SK-N-SH treated with all-trans-retinoic acid at 6 μM for 48 hours (cell line): ENCODE results near the gene DPEP2.

ENCODE experiments used
- ATAC-seq: fragments of 200-7000 bp; cut with Tn5 transposase; 3 replicates; pipeline ENCODE4 v1.9.1; 2020; ENCODE audit warnings: mild to moderate bottlenecking, moderate library complexity
- ARNTL ChIP-seq: fragments of 450-650 bp; formaldehyde crosslinking; IDR thresholded peaks from 2 replicates; pipeline ENCODE4 v1.5.0; 2020; ENCODE audit warnings: low read depth, mild to moderate bottlenecking, moderate library complexity, borderline replicate concordance
- CSRNP3 ChIP-seq: fragments of 250-450 bp; sonication (Bioruptor Pico); IDR thresholded peaks from 2 replicates; pipeline ENCODE4 v1.5.1; 2021; ENCODE audit warnings: mild to moderate bottlenecking, moderate library complexity
- ESRRG ChIP-seq: fragments of 250-450 bp; sonication (Bioruptor Pico); IDR thresholded peaks from 2 replicates; pipeline ENCODE4 v1.6.1; 2021; ENCODE audit warnings: mild to moderate bottlenecking
- GLIS3 ChIP-seq: fragments of 250-450 bp; sonication (Bioruptor Pico); IDR thresholded peaks from 2 replicates; pipeline ENCODE4 v1.5.0; 2020; ENCODE audit warnings: mild to moderate bottlenecking, moderate library complexity
- ISL1 ChIP-seq: fragments of 250-450 bp; sonication (Bioruptor Pico); IDR thresholded peaks from 2 replicates; pipeline ENCODE4 v2.1.2; 2022; ENCODE audit warnings: mild to moderate bottlenecking, moderate library complexity
- OSR1 ChIP-seq: fragments of 250-450 bp; sonication (Bioruptor Pico); IDR thresholded peaks from 2 replicates; pipeline ENCODE4 v1.8.0; 2022; ENCODE audit warnings: moderate library complexity, mild to moderate bottlenecking, inconsistent platforms
- PATZ1 ChIP-seq: fragments of 250-450 bp; sonication (Bioruptor Pico); IDR thresholded peaks from 2 replicates; pipeline ENCODE4 v1.8.0; 2020; ENCODE audit warnings: mild to moderate bottlenecking, moderate library complexity, borderline replicate concordance
- PPARA ChIP-seq: fragments of 250-450 bp; sonication (Bioruptor Pico); IDR thresholded peaks from 2 replicates; pipeline ENCODE4 v1.5.0; 2020; ENCODE audit warnings: mild to moderate bottlenecking, borderline replicate concordance
- RARB ChIP-seq: fragments of 250-450 bp; sonication (Bioruptor Pico); IDR thresholded peaks from 2 replicates; pipeline ENCODE4 v1.8.0; 2021; ENCODE audit warnings: mild to moderate bottlenecking, moderate library complexity
- TCF4 ChIP-seq: fragments of 250-450 bp; sonication (Bioruptor Pico); IDR thresholded peaks from 2 replicates; pipeline ENCODE4 v1.8.0; 2021; ENCODE audit warnings: mild to moderate bottlenecking, moderate library complexity, borderline replicate concordance
- TOX ChIP-seq: fragments of 250-450 bp; sonication (Bioruptor Pico); IDR thresholded peaks from 2 replicates; pipeline ENCODE4 v1.8.0; 2021; ENCODE audit warnings: mild to moderate bottlenecking, moderate library complexity, borderline replicate concordance
- ZC3H10 ChIP-seq: fragments of 250-450 bp; sonication (Bioruptor Pico); IDR thresholded peaks from 2 replicates; pipeline ENCODE4 v1.5.1; 2021; ENCODE audit warnings: mild to moderate bottlenecking, moderate library complexity
- ZNF70 ChIP-seq: fragments of 450-650 bp; formaldehyde crosslinking; IDR thresholded peaks from 2 replicates; pipeline ENCODE4 v1.5.0; 2020; ENCODE audit warnings: mild to moderate bottlenecking, moderate library complexity
- ZNF8 ChIP-seq: fragments of 450-650 bp; formaldehyde crosslinking; IDR thresholded peaks from 2 replicates; pipeline ENCODE4 v1.5.0; 2020; ENCODE audit warnings: mild to moderate bottlenecking, moderate library complexity
- TF ChIP-seq, protein P1 (sequence below): fragments of 250-450 bp; sonication (Bioruptor Pico); IDR thresholded peaks from 2 replicates; pipeline ENCODE4 v1.5.0; 2020; ENCODE audit warnings: mild to moderate bottlenecking, moderate library complexity
- TF ChIP-seq, protein P2 (sequence below): fragments of 250-450 bp; sonication (Bioruptor Pico); IDR thresholded peaks from 2 replicates; pipeline ENCODE4 v1.5.1; 2020; ENCODE audit warnings: low read depth, mild to moderate bottlenecking, moderate library complexity

The DPEP2 gene

GRCh38 chr16:67992661-67993206, 6.5 kb downstream of the DPEP2 start (continued):
- TF ChIP-seq PPARA (CRISPR knock-in tag), result no peak
- TF ChIP-seq ARNTL (CRISPR knock-in tag), result no peak

DNA sequence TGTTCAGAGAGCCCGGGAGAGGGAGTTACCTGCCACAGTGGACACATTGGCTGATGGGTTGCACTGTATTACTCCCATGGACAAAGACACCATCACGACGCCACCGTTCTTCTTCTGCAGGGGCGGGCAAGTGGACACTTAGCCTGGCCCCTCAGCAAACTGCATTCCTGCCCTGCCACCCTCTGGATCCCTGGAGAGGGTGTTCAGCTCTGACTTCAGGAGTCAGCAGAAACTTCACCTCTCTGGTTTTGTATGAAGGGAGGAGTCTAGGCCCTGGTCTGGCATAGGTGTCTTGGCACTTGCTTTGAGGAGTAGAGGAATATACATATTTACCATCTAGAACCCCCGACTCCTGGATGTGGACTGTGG, 9.3 kb downstream of the DPEP2 start:
- no peak for ATAC-seq
- TF ChIP-seq RARB (CRISPR knock-in tag) (no peak), PATZ1 (CRISPR knock-in tag) (no peak), ESRRG (CRISPR knock-in tag) (no peak)
- TF ChIP-seq, protein P1, sequence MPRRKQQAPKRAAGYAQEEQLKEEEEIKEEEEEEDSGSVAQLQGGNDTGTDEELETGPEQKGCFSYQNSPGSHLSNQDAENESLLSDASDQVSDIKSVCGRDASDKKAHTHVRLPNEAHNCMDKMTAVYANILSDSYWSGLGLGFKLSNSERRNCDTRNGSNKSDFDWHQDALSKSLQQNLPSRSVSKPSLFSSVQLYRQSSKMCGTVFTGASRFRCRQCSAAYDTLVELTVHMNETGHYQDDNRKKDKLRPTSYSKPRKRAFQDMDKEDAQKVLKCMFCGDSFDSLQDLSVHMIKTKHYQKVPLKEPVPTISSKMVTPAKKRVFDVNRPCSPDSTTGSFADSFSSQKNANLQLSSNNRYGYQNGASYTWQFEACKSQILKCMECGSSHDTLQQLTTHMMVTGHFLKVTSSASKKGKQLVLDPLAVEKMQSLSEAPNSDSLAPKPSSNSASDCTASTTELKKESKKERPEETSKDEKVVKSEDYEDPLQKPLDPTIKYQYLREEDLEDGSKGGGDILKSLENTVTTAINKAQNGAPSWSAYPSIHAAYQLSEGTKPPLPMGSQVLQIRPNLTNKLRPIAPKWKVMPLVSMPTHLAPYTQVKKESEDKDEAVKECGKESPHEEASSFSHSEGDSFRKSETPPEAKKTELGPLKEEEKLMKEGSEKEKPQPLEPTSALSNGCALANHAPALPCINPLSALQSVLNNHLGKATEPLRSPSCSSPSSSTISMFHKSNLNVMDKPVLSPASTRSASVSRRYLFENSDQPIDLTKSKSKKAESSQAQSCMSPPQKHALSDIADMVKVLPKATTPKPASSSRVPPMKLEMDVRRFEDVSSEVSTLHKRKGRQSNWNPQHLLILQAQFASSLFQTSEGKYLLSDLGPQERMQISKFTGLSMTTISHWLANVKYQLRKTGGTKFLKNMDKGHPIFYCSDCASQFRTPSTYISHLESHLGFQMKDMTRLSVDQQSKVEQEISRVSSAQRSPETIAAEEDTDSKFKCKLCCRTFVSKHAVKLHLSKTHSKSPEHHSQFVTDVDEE (CRISPR knock-in tag), result no peak

GRCh38 chr16:67989322-67990017, 9.8 kb downstream of the DPEP2 start:
- TF ChIP-seq, protein P1 (CRISPR knock-in tag), result no peak
- TF ChIP-seq RARB (CRISPR knock-in tag) (no peak), ZNF8 (CRISPR knock-in tag) (no peak), ZC3H10 (CRISPR knock-in tag) (no peak), PPARA (CRISPR knock-in tag) (no peak), ISL1 (CRISPR knock-in tag) (no peak), ARNTL (CRISPR knock-in tag) (no peak), ZNF70 (CRISPR knock-in tag) (no peak), OSR1 (CRISPR knock-in tag) (no peak)
- ATAC-seq, result no peak

GRCh38 chr16:67988675-67989074, 10.6 kb downstream of the DPEP2 start:
- ATAC-seq, result no peak
- TF ChIP-seq, protein P2, sequence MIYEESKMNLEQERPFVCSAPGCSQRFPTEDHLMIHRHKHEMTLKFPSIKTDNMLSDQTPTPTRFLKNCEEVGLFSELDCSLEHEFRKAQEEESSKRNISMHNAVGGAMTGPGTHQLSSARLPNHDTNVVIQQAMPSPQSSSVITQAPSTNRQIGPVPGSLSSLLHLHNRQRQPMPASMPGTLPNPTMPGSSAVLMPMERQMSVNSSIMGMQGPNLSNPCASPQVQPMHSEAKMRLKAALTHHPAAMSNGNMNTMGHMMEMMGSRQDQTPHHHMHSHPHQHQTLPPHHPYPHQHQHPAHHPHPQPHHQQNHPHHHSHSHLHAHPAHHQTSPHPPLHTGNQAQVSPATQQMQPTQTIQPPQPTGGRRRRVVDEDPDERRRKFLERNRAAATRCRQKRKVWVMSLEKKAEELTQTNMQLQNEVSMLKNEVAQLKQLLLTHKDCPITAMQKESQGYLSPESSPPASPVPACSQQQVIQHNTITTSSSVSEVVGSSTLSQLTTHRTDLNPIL (CRISPR knock-in tag), result no peak
- TF ChIP-seq RARB (CRISPR knock-in tag) (no peak), GLIS3 (CRISPR knock-in tag) (no peak), TOX (CRISPR knock-in tag) (no peak), ISL1 (CRISPR knock-in tag) (no peak), ZNF70 (CRISPR knock-in tag) (no peak), TCF4 (CRISPR knock-in tag) (no peak), CSRNP3 (CRISPR knock-in tag) (no peak)
- TF ChIP-seq, all 23 proteins: peak for 0
